HepG2 (cell line): Measurements from ENCODE around the gene C17orf58. TPM values are rescaled to one million over a fixed set of nuclear protein-coding genes. Genes with fewer than 3 reads are reported as not detected.

Source experiments
- CBX2 ChIP-seq, 2 experiments: fragments of 200-600 bp in 1 of 2; sonication (generic); formaldehyde crosslinking in 1 of 2; IDR thresholded peaks; 2 replicates each; pipeline versions ENCODE4 v1.7.0 to v1.8.1; 2018 to 2022; ENCODE audit warnings: low read depth in 2 of 2, low read length in 1 of 2, mild to moderate bottlenecking in 1 of 2, missing genetic modification reagents in 1 of 2
- DMTF1 ChIP-seq: sonication (generic); formaldehyde crosslinking; IDR thresholded peaks from 2 replicates; pipeline ENCODE4 v1.4.0; 2020; ENCODE audit warnings: mild to moderate bottlenecking, missing genetic modification reagents
- MAX ChIP-seq: IDR thresholded peaks from 2 replicates; pipeline ENCODE4 v1.6.1; 2012; ENCODE audit warnings: inconsistent platforms
- SIN3A ChIP-seq: IDR thresholded peaks from 2 replicates; pipeline ENCODE4 v1.6.1; 2011; ENCODE audit warnings: low read depth, mild to moderate bottlenecking, control low read depth, low read length, borderline replicate concordance
- SMAD3 ChIP-seq: sonication (generic); formaldehyde crosslinking; IDR thresholded peaks from 2 replicates; pipeline ENCODE4 v1.4.0; 2020; ENCODE audit warnings: missing genetic modification reagents
- TBX3 ChIP-seq: fragments of 450-650 bp; IDR thresholded peaks from 2 replicates; pipeline ENCODE4 v1.6.1; 2017; ENCODE audit warnings: antibody characterized with exemption, mild to moderate bottlenecking, inconsistent platforms, borderline replicate concordance
- ZBTB8A ChIP-seq: sonication (generic); formaldehyde crosslinking; IDR thresholded peaks from 2 replicates; pipeline ENCODE4 v1.4.0; 2020; ENCODE audit warnings: mild to moderate bottlenecking, low read depth, missing genetic modification reagents, borderline replicate concordance
- ZFP82 ChIP-seq: sonication (generic); formaldehyde crosslinking; IDR thresholded peaks from 2 replicates; pipeline ENCODE4 v1.5.1; 2020; ENCODE audit warnings: mild to moderate bottlenecking, missing genetic modification reagents, borderline replicate concordance
- ZMAT3 ChIP-seq: sonication (generic); formaldehyde crosslinking; conservative IDR thresholded peaks from 2 replicates; pipeline ENCODE4 v1.7.0; 2021; ENCODE audit warnings: missing genetic modification reagents
- ZNF20 ChIP-seq: sonication (generic); formaldehyde crosslinking; IDR thresholded peaks from 2 replicates; pipeline ENCODE4 v1.4.0; 2020; ENCODE audit warnings: mild to moderate bottlenecking, moderate library complexity, missing genetic modification reagents
- ZNF318 ChIP-seq: sonication (generic); formaldehyde crosslinking; IDR thresholded peaks from 2 replicates; pipeline ENCODE4 v1.4.0; 2020; ENCODE audit warnings: mild to moderate bottlenecking, missing genetic modification reagents
- ZNF331 ChIP-seq: sonication (generic); formaldehyde crosslinking; IDR thresholded peaks from 2 replicates; pipeline ENCODE4 v1.4.0; 2020; ENCODE audit warnings: missing genetic modification reagents
- ZNF432 ChIP-seq: sonication (generic); formaldehyde crosslinking; IDR thresholded peaks from 2 replicates; pipeline ENCODE4 v1.5.0; 2020; ENCODE audit warnings: missing genetic modification reagents, mild to moderate bottlenecking, borderline replicate concordance
- ZNF557 ChIP-seq: sonication (generic); formaldehyde crosslinking; IDR thresholded peaks from 2 replicates; pipeline ENCODE4 v1.4.0; 2020; ENCODE audit warnings: missing genetic modification reagents
- ZNF644 ChIP-seq: IDR thresholded peaks from 2 replicates; pipeline ENCODE4 v1.6.1; 2016; ENCODE audit warnings: low read depth
- polyA plus RNA-seq, 8 experiments: library from polyadenylated mRNA; depleted of rRNA in 3 of 8; stranded (reverse) in 7 of 8; unstranded in 1 of 8; fragments of >200 nt; fragmentation: Illumina TruSeq in 4 of 8; extraction: Trizol in 4 of 8; gene quantifications; 2 replicates each; pipeline versions ENCODE4 v1.2.1 to v1.2.3, GENCODE V29; 2011 to 2016; ENCODE audit warnings: low read depth in 4 of 8, missing spikeins in 1 of 8, mixed read lengths in 1 of 8; ENCODE audit not compliant: insufficient read depth in 1 of 8
- total RNA-seq, 5 experiments: library from RNA; depleted of rRNA; stranded (reverse); fragments of >200 nt; fragmentation: Illumina TruSeq; extraction: Trizol; gene quantifications; 2 replicates each; pipeline ENCODE4 v1.2.3, GENCODE V29; 2016; ENCODE audit warnings: low read depth in 1 of 5
- TF ChIP-seq, protein P1 (sequence below): sonication (generic); formaldehyde crosslinking; IDR thresholded peaks from 2 replicates; pipeline ENCODE4 v1.5.1; 2020; ENCODE audit warnings: missing genetic modification reagents, mild to moderate bottlenecking, borderline replicate concordance

The C17orf58 gene
- total and polyA plus RNA-seq, 2 of the 13 experiments (the other 11 are each of a cell fraction or from before 2014, with no cell fraction given): 15.6 to 15.8 TPM

- TF ChIP-seq ZNF318 (CRISPR knock-in tag) (peak; percentile 92), ZFP82 (CRISPR knock-in tag) (no peak; the same call in 1 of the 2 replicates), ZNF432 (CRISPR knock-in tag) (no peak), CBX2 (IDR thresholded peaks at IDR 0.05; ENCODE audit: low read depth, low read length) (no peak), CBX2 (CRISPR knock-in tag; IDR thresholded peaks at IDR 0.05; ENCODE audit: low read depth) (no peak), ZNF557 (CRISPR knock-in tag) (peak; percentile 97; the same call in 1 of the 2 replicates), DMTF1 (CRISPR knock-in tag) (no peak), SMAD3 (CRISPR knock-in tag) (peak; percentile 97), ZNF331 (peak; percentile 92), TBX3 (peak; percentile 74), ZNF20 (CRISPR knock-in tag) (peak; percentile 74; the same call in 1 of the 2 replicates), ZNF644 (CRISPR knock-in tag) (peak; percentile 68), ZMAT3 (CRISPR knock-in tag) (peak; percentile 96), ZBTB8A (no peak), SIN3A (peak; percentile 86), MAX (peak; percentile 90)
- TF ChIP-seq, protein P1, sequence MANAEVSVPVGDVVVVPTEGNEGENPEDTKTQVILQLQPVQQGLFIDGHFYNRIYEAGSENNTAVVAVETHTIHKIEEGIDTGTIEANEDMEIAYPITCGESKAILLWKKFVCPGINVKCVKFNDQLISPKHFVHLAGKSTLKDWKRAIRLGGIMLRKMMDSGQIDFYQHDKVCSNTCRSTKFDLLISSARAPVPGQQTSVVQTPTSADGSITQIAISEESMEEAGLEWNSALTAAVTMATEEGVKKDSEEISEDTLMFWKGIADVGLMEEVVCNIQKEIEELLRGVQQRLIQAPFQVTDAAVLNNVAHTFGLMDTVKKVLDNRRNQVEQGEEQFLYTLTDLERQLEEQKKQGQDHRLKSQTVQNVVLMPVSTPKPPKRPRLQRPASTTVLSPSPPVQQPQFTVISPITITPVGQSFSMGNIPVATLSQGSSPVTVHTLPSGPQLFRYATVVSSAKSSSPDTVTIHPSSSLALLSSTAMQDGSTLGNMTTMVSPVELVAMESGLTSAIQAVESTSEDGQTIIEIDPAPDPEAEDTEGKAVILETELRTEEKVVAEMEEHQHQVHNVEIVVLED (CRISPR knock-in tag): peak; percentile 94
These were observed 23.6 kb upstream of the C17orf58 start (continued) for GRCh38 chr17:68019675-68020408.
